RWPE2 (cell line): ENCODE measurements around the gene MDK.

Source experiments
- ATAC-seq: fragments of 200-7000 bp; cut with Tn5 transposase; 3 replicates; pipeline ENCODE4 v1.9.1; 2021; ENCODE audit warnings: low read depth
- DNase-seq: peaks from one replicate; pipeline ENCODE4 v3.0.0-alpha.2; 2020; ENCODE audit warnings: low spot score
- H3K27ac ChIP-seq: fragments of 450-650 bp; 2 replicates; pipeline ENCODE4 v1.5.1; 2017; ENCODE audit warnings: mild to moderate bottlenecking; ENCODE audit not compliant: poor library complexity, severe bottlenecking
- H3K27me3 ChIP-seq: fragments of 250-450 bp; sonication (Bioruptor Pico); 2 replicates; pipeline ENCODE4 v1.5.1; 2021; ENCODE audit warnings: mild to moderate bottlenecking, moderate library complexity; ENCODE audit not compliant: insufficient read depth, poor library complexity, severe bottlenecking
- H3K36me3 ChIP-seq: fragments of 250-450 bp; sonication (Bioruptor Pico); 2 replicates; pipeline ENCODE4 v1.5.1; 2020; ENCODE audit warnings: low read depth, mild to moderate bottlenecking, moderate library complexity
- H3K4me1 ChIP-seq: fragments of 250-450 bp; sonication (Bioruptor Pico); 2 replicates; pipeline ENCODE4 v1.5.1; 2021; ENCODE audit warnings: mild to moderate bottlenecking, moderate library complexity; ENCODE audit not compliant: insufficient read depth, poor library complexity, severe bottlenecking
- H3K4me3 ChIP-seq: fragments of 250-450 bp; sonication (Bioruptor Pico); 2 replicates; pipeline ENCODE4 v1.5.1; 2021; ENCODE audit warnings: mild to moderate bottlenecking, moderate library complexity; ENCODE audit not compliant: severe bottlenecking
- H3K9me3 ChIP-seq: fragments of 250-450 bp; sonication (Bioruptor Pico); 2 replicates; pipeline ENCODE4 v1.5.1; 2021; ENCODE audit warnings: mild to moderate bottlenecking, moderate library complexity; ENCODE audit not compliant: severe bottlenecking
- CTCF ChIP-seq: fragments of 450-650 bp; IDR thresholded peaks from one replicate; pipeline ENCODE4 v1.5.1; 2017; ENCODE audit warnings: mild to moderate bottlenecking, moderate library complexity; ENCODE audit not compliant: poor library complexity, severe bottlenecking

MDK gene

GRCh38 chr11:46386005-46386578, 4.6 kb downstream of the MDK start:
- no peaks in the 10 kb centered on the region for H3K9me3 ChIP-seq
- peaks cover 29% of the 10 kb centered on the region for H3K27me3 ChIP-seq
- TF ChIP-seq CTCF = no peak
- no peak overlapping the region for H3K4me3 ChIP-seq
- no peak overlapping the region for H3K27ac ChIP-seq
- no peak for DNase-seq
- H3K4me1 ChIP-seq = no peaks in the 10 kb centered on the region
- 0 out of 2 replicates have a peak, but pooled peaks cover 7% of the 10 kb centered on the region for H3K36me3 ChIP-seq
- ATAC-seq = no peak

- Histone ChIP-seq H3K4me1 (no peaks in the 10 kb centered on the region), H3K4me3 (no peak overlapping the region), H3K36me3 (0 out of 2 replicates have a peak, but pooled peaks cover 7% of the 10 kb centered on the region), H3K27me3 (peaks cover 32% of the 10 kb centered on the region), H3K27ac (no peak overlapping the region), H3K9me3 (no peaks in the 10 kb centered on the region)
- TF ChIP-seq CTCF = no peak
- ATAC-seq = no peak
- DNase-seq = no peak
Measured at GRCh38 chr11:46386674-46387073, 5.2 kb downstream of the MDK start.

- no peak for ATAC-seq
- H3K36me3 ChIP-seq = 0 out of 2 replicates have a peak, but pooled peaks cover 7% of the 10 kb centered on the region
- TF ChIP-seq CTCF = no peak
- no peaks in the 10 kb centered on the region for H3K4me1 ChIP-seq
- no peaks in the 10 kb centered on the region for H3K9me3 ChIP-seq
- no peak overlapping the region for H3K27ac ChIP-seq
- no peak overlapping the region for H3K4me3 ChIP-seq
- no peak for DNase-seq
- peaks cover 35% of the 10 kb centered on the region for H3K27me3 ChIP-seq
Measured at GRCh38 chr11:46387456-46387855, 6.0 kb downstream of the MDK start.

GRCh38 chr11:46387919-46388618, 6.6 kb downstream of the MDK start:
- TF ChIP-seq CTCF = no peak
- Histone ChIP-seq H3K4me3 (no peak overlapping the region), H3K9me3 (no peaks in the 10 kb centered on the region), H3K36me3 (0 out of 2 replicates have a peak, but pooled peaks cover 5% of the 10 kb centered on the region), H3K4me1 (no peaks in the 10 kb centered on the region), H3K27me3 (peaks cover 35% of the 10 kb centered on the region), H3K27ac (no peak overlapping the region)
- ATAC-seq (no peak), DNase-seq (no peak)
